Stimulated activated naive B cell treated with anti-CD40 and anti-IgM and Interleukin-4, amounts not matched to agents 10 μg/mL and 1 μg/mL and 100 μg/mL, for 72 hours (primary cell): ENCODE data around the gene VAC14.

Experiments used
- ATAC-seq, 2 donors: fragments of 150-1000 bp; cut with Tn5 transposase; replicated peaks; 2 replicates each; pipeline ENCODE4 v1.10.0; 2021; ENCODE audit warnings: moderate library complexity in 1 of 2
- DNase-seq: peaks from one replicate; pipeline ENCODE4 v3.0.0; 2021
- H3K27ac Mint-ChIP-seq: one replicate; pipeline ENCODE4 v1.8.0; 2022; ENCODE audit warnings: mild to moderate bottlenecking, mixed read lengths
- H3K27me3 Mint-ChIP-seq, 2 donors: one replicate each; pipeline ENCODE4 v1.8.0; 2022; ENCODE audit warnings: mixed read lengths in 2 of 2
- H3K36me3 Mint-ChIP-seq, 2 donors: one replicate each; pipeline ENCODE4 v1.8.0; 2022; ENCODE audit warnings: mixed read lengths in 2 of 2, mild to moderate bottlenecking in 1 of 2
- H3K4me1 Mint-ChIP-seq, 2 donors: one replicate each; pipeline ENCODE4 v1.8.0; 2022; ENCODE audit warnings: mixed read lengths in 2 of 2, mild to moderate bottlenecking in 1 of 2
- H3K4me3 Mint-ChIP-seq, 2 donors: one replicate each; pipeline ENCODE4 v1.8.0; 2022; ENCODE audit warnings: mild to moderate bottlenecking in 2 of 2, mixed read lengths in 2 of 2, moderate library complexity in 1 of 2
- H3K9me3 Mint-ChIP-seq, 2 donors: one replicate each; pipeline ENCODE4 v1.8.0; 2022; ENCODE audit warnings: mixed read lengths in 2 of 2, mild to moderate bottlenecking in 1 of 2

The VAC14 gene

DNA sequence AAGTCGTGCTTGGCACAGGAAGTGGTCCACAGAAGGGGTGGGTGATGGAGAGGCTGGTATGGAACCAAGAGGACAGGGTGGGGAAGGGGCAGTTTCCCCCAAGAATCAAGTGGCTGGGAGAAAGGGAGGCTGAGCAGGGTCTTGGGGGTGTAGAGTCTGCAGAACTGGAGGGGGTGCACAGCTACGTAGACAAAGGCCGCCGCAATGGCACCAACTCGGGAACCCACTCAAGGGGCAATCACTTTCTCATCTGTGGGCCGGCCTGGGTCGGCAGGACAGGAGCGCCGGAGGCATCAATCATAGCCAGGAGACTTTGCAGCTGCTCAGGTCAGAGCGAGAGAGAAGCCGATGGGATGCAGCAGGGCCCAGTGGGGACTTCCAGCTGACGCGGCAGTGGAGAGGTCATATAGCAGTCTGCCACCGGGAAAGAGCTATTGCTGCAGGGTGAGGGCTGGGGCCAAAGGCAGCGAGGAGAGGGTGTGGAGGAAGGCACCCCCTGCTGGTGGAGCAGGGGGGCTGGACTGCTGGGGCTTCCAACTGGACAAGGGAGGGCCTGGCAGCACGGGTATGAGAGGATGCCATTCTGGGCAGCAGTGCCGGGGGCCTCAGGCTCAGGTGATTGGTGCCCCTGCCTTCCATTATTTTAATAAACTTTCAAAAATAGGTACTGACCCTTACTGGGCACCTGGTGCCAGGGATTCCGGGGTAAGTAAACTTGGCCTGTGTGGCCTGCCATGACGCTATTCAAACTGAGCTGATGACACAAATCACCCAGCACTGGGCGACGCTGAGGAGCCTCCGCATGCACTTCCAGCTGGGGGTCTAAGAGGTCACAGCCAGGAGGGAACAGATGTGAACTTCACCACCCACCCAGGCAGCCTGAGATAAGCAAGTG, 62.6 kb downstream of the VAC14 start:
- Mint-ChIP-seq H3K9me3 (peaks cover under 1% of the 10 kb centered on the region in 2 donors), H3K4me1 (peaks cover 34 to 45% of the 10 kb centered on the region in 2 donors), H3K4me3 (peak overlapping the region; percentile 73 to 79), H3K27me3 (no peaks in the 10 kb centered on the region), H3K36me3 (peaks cover 46 to 74% of the 10 kb centered on the region in 2 donors), H3K27ac (peak overlapping the region; percentile 99)
- ATAC-seq: peak; percentile 17 to 53
- DNase-seq: no peak

DNA sequence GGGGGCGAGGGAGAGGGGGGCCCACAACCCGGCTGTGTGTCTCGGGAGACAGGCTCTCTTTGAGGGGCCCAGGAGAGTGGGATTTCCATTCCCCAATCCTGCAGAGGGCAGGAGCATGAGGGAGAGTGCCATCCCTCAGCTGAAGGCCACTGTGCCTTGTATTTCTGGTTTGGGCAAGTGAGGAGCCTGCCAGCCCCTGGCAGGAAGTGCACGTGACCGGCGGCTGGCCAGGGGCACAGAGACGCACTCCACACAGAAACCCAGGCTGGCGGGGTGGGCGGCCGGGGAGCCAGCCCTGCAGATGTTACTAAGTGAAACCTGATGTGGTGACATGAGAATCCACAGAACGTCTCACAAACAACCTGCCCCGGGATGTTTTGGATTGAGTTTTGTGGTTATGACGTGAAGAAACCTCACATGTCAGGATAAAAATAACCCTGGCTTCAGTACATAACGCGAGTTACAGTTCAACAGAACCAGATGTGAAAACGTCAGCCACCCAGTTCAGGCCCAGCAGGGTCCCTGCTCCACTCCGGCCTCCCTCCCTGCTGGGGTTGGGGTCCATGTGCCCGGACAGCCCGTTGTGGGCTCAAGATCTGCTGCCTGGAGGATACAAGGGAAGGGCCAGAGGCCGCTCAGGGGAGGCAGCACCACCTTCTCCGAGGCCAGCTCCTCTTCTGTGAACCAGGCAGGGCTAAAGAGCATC, 63.4 kb downstream of the VAC14 start:
- H3K4me1 Mint-ChIP-seq: peaks cover 34 to 45% of the 10 kb centered on the region in 2 donors
- H3K27me3 Mint-ChIP-seq: no peaks in the 10 kb centered on the region
- ATAC-seq (peak; percentile 94), DNase-seq (peak; percentile 83)
- peak overlapping the region; percentile 73 to 79 for H3K4me3 Mint-ChIP-seq
- H3K9me3 Mint-ChIP-seq: no peaks in the 10 kb centered on the region
- H3K27ac Mint-ChIP-seq: peak overlapping the region; percentile 99
- H3K36me3 Mint-ChIP-seq: peaks cover 42 to 70% of the 10 kb centered on the region in 2 donors

DNA sequence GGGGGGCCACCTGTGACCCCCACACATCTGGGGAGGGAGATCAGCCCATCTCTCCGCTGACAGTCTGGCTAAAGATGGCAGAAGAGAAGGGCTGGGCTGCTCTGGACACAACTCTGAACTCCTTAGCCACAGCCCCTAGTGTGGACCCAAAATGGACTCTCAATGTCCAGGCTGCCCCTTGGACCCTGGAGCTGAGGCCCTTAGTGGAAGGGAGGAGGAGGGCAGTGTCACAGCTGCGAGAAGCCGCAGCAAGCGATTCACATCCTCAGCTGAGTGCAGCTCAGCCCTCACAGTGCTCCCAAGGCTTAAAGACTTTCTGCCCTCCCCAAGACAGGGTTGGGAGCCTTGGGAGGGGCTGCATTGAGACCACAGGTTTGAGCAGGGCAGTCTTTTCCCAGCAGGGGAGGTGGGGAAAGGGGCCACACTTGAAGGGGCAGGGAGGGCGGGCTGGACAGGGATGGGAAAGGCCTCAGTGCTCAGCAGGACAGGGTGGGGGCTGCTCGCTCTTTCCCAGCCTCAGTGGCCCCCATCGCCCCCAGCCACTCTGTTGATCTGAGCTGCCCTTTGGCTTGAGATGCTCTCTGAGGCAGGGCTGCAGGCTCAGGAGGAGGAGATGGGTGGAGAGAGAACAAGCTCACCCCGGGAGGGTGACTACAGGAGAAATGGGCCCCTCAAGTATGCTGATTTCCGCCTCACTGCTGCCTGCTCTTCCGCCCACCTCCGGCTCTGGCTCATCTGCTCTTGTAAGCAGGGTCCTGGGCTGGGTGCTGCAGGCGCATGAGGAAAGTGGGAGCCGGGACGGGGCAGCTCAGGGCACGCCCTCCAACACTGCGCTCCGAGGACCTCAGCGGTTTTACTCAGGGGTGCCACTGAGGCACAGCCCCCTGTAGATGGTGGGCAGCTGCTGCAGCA, 64.2 kb downstream of the VAC14 start:
- peak overlapping the region; percentile 99 for H3K27ac Mint-ChIP-seq
- H3K4me3 Mint-ChIP-seq: peak overlapping the region in 1 of 2 donors; percentile 73
- peaks cover 44 to 70% of the 10 kb centered on the region in 2 donors for H3K36me3 Mint-ChIP-seq
- H3K27me3 Mint-ChIP-seq: no peaks in the 10 kb centered on the region
- H3K9me3 Mint-ChIP-seq: no peaks in the 10 kb centered on the region
- no peak for ATAC-seq
- peaks cover 33 to 45% of the 10 kb centered on the region in 2 donors for H3K4me1 Mint-ChIP-seq
- no peak for DNase-seq

DNA sequence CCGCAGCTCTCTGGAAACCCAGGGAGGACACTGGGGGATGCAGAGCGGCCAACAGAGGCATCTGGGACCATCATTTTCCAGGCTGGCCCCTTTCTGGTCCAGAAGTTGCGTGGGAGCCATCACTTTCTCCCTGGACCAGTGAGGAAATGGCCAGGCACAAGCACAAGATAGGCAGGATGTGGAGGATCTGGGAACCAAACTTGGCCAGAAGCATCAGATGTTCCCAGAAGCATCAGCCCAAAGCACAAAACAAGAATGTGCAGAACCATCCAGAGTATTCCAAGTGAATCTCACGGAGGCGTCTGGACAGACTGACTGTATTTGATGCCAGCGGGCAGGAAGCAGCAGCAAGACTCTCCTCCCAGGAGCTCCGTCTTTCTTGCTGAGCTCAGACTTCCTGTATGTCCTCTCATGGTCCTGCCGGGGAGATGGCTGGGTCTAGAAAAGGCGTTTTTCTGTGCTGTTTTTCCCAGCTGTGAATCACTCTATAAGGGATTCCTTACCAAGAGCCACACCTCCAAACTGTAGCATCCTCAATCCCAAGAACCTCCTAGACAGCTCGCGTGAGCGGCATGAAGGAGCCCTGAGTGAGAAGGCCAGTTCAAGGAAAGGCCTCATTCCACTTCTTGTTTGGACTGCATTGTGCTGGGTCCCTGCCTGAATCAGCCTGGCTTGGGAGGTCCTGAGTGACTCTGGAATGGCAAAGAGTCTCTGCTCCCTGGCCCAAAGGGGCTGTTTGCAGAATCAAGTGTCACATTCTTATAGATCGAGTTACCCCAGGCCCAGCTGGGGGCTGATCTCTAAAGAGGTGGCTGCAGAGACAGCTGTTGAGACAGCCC, 65.6 kb downstream of the VAC14 start:
- ATAC-seq (no peak), DNase-seq (no peak)
- Mint-ChIP-seq H3K4me1 (peaks cover 23 to 32% of the 10 kb centered on the region in 2 donors), H3K9me3 (no peaks in the 10 kb centered on the region), H3K4me3 (no peak overlapping the region), H3K27me3 (no peaks in the 10 kb centered on the region), H3K36me3 (peaks cover 33 to 64% of the 10 kb centered on the region in 2 donors), H3K27ac (peak overlapping the region; percentile 99)

DNA sequence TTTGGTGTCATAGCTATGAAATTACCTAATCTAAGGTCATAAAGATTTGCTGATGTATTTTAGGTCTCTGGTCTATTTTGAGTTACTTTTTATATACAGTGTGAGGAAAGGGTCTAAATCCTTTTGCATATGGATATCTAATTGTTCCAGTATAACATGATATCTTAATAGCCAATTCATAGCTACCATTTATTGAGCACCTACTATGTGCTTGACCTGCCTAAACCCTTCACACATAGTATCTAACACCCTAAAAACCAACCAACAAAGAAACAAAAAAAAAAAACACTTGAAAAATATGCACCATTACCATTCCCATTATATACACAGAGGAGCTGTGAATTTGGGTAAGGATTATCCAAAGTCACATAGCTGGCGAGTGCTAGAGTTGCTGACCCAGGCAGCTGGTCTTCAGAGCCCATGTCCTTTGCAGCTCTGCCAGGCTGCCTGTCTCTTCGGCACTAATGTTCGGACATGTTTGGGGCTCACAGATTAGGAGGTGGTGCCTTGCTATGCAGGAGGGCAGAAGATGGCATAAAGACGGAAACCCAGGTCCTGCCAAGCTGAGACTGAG, 66.3 kb downstream of the VAC14 start:
- H3K4me1 Mint-ChIP-seq: peaks cover 22 to 34% of the 10 kb centered on the region in 2 donors
- ATAC-seq: no peak
- H3K4me3 Mint-ChIP-seq: no peak overlapping the region
- DNase-seq: no peak
- no peaks in the 10 kb centered on the region for H3K27me3 Mint-ChIP-seq
- H3K9me3 Mint-ChIP-seq: no peaks in the 10 kb centered on the region
- peak overlapping the region; percentile 52 for H3K27ac Mint-ChIP-seq
- peaks cover 41 to 65% of the 10 kb centered on the region in 2 donors for H3K36me3 Mint-ChIP-seq

DNA sequence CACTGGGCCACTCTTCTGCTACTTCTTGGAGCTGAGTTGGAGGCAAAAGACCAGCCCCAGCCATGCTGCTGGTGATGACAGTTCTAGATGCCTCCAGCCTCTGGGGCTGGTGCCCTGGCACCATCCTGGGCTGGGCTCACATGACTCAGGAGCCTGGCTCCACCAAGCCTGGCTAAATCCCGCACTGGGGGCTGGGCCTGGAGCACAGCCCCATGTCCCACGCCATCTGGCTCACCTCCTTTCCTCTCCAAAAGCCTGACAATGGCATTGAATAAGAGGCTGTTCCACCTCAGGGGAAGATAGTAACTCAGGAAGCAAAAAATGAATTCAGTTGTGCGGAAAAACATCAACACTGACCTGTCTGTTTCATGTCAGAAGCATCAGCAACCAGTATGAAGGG, 70.0 kb downstream of the VAC14 start:
- DNase-seq (no peak), ATAC-seq (no peak)
- peaks cover 46 to 65% of the 10 kb centered on the region in 2 donors for H3K36me3 Mint-ChIP-seq
- no peaks in the 10 kb centered on the region for H3K27me3 Mint-ChIP-seq
- no peaks in the 10 kb centered on the region for H3K9me3 Mint-ChIP-seq
- H3K4me1 Mint-ChIP-seq: peaks cover 2 to 5% of the 10 kb centered on the region in 2 donors
- no peak overlapping the region for H3K4me3 Mint-ChIP-seq
- peak overlapping the region; percentile 52 for H3K27ac Mint-ChIP-seq

DNA sequence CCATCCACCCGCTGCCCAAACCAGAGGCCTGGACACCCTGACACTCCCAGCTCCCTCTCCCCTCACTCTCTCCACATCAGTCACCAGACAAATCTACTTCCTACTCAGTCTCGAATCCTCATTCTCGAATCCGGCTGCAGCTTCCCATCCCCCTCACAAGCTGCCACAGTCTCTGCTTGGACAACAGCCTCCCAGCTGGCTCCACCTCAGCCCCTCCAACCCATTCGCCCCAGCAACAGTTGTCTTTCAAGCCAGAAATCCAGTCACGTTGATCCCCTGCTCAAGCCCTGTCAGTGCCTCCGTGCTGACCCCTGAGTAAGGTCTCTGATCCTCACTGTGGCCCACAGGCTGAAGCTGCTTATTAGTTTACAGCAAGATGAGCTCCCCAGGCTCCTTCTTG, 70.9 kb downstream of the VAC14 start:
- peaks cover 47 to 63% of the 10 kb centered on the region in 2 donors for H3K36me3 Mint-ChIP-seq
- H3K27me3 Mint-ChIP-seq: no peaks in the 10 kb centered on the region
- no peak overlapping the region for H3K27ac Mint-ChIP-seq
- no peak for DNase-seq
- peaks cover 2 to 5% of the 10 kb centered on the region in 2 donors for H3K4me1 Mint-ChIP-seq
- no peaks in the 10 kb centered on the region for H3K9me3 Mint-ChIP-seq
- ATAC-seq: no peak
- H3K4me3 Mint-ChIP-seq: no peak overlapping the region

DNA sequence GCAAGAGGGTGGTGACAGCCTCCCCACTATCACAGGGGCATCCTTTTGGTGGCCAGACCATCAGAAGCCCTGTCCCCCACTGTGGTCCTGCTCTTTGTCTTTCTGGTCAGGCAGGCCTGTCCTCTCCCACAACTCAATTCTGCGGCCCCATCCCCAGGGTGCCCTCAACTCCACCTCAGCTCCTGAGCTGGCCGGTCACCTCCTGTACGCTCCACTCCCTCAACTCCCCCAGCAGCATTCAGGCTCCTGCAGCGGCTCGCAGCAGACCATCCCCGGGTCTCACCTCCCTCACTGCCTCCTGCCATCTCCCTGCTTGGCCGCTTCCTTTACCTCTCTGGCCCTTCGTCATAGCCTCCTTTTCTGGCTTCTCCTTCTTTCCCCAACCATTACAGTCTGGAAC, 71.7 kb downstream of the VAC14 start:
- Mint-ChIP-seq H3K9me3 (no peaks in the 10 kb centered on the region), H3K27ac (no peak overlapping the region), H3K4me1 (peaks cover 0 to 5% of the 10 kb centered on the region in 2 donors), H3K36me3 (peaks cover 41 to 56% of the 10 kb centered on the region in 2 donors), H3K4me3 (no peak overlapping the region), H3K27me3 (no peaks in the 10 kb centered on the region)
- ATAC-seq (no peak), DNase-seq (no peak)

DNA sequence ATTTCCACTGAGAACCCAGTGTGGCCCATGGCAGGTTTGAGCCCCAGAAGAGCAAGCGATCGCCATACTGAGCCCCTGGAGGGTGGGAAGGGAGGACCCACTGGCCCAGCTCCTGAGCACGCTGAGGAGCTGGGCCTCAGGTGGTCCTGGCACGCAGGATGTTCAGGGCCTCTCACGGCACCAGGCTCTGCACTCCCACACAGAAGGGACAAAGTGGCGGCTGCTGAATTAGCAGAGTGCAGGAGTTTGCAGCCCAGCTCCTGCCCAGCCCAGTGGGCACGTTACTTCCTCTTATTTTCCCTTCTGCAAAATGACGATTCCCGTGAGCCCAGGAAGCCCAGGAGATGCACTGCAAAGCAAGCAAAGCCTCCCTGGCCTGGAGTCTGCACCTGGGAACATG, 72.8 kb downstream of the VAC14 start:
- ATAC-seq: no peak
- peak overlapping the region; percentile 65 for H3K27ac Mint-ChIP-seq
- peaks cover 0 to 5% of the 10 kb centered on the region in 2 donors for H3K4me1 Mint-ChIP-seq
- peaks cover 45 to 61% of the 10 kb centered on the region in 2 donors for H3K36me3 Mint-ChIP-seq
- H3K4me3 Mint-ChIP-seq: no peak overlapping the region
- no peak for DNase-seq
- no peaks in the 10 kb centered on the region for H3K27me3 Mint-ChIP-seq
- no peaks in the 10 kb centered on the region for H3K9me3 Mint-ChIP-seq

DNA sequence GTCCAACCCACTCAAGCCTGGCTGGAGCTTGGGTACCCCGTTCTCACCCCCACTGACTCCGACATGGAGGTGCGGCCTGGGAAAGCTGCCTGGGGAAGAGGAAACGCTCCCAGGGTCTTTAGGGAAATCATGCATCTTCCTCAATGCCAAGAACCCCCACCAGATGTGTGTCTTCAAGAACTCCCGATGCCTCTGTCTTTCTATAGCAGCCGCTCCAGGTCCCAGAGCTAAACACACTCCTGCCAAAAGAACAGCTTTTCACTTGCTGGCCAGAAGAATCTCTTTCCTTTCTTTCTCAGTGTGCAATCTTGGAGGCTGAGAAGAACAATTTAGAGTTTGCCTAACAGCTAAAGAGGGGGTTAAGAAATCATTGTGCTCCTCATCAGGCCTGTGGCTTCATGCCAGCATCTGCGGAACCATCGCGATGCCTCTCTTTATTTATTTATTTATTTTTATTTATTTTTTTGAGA, 74.0 kb downstream of the VAC14 start:
- Mint-ChIP-seq H3K4me3 (no peak overlapping the region), H3K9me3 (no peaks in the 10 kb centered on the region), H3K27me3 (no peaks in the 10 kb centered on the region), H3K36me3 (peaks cover 48 to 66% of the 10 kb centered on the region in 2 donors), H3K27ac (no peak overlapping the region), H3K4me1 (peaks cover 0 to 5% of the 10 kb centered on the region in 2 donors)
- ATAC-seq: no peak
- no peak for DNase-seq

DNA sequence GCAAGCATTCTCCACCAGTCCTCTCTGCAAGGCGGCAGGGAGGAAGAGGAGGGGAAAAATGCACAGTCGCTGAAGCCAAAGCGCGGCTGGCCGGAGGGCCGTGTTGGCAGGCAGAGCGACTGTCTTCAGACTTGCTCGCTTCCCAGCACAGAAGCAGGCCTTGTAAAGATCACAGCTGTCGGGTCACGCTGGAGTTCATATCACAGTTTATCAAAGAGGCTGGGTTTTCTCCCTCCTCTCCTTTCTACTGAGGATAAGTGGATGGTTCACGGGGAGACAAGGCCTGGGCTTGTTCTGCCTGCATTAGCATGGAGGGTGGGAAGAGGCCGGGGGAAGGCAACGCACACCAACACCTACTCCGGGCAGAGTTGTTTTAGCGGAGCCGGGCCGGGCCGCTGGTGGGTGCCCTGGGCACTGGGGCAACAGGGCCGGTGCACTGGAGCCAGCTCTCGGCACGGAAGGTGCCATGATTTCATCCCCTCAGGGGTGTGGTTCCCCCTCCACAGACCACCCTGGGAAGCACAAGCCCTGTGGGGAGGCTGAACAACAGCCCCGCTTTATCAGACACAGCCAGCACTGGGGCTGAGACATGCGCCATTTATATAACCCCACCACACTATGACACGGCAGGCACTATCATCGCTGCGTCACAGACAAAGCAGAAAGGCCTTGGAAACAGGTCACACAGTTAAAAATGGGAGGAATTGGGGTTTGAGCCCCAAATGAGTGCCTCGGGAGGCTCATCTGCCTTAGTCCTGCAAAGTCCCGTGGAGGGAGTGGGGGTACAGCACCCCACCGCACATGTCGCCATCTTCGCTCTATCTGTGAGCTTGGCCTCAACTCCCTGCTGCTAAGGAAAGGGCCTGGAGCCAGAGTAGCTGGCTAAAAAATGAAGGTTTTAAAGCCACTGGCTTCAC, 74.8 kb downstream of the VAC14 start:
- Mint-ChIP-seq H3K4me3 (no peak overlapping the region), H3K27me3 (no peaks in the 10 kb centered on the region), H3K9me3 (no peaks in the 10 kb centered on the region), H3K36me3 (peaks cover 55 to 70% of the 10 kb centered on the region in 2 donors), H3K27ac (no peak overlapping the region), H3K4me1 (peaks cover 0 to 5% of the 10 kb centered on the region in 2 donors)
- no peak for DNase-seq
- ATAC-seq: no peak
